Measurements from ENCODE around the gene SERINC2.
A peak's percentile ranks its signal among the peaks of the same experiment; 100 is the strongest.

- TF ChIP-seq CTCF (IDR thresholded peaks at IDR 0.05) (peak in 1 of 6 experiments; percentile 12), POLR2A (IDR thresholded peaks at IDR 0.05) (no peak)
Measured at GRCh38 chr1:31421371-31422040, 8.5 kb downstream of the SERINC2 start.
